GM23338 (cell line): Measurements from ENCODE around the gene CNTN1.

Experiments used
- EZH2 ChIP-seq: fragments of 200-600 bp; sonication (generic); IDR thresholded peaks from one replicate; pipeline ENCODE4 v1.8.0; 2017; ENCODE audit warnings: antibody characterized with exemption, mild to moderate bottlenecking, low read depth; ENCODE audit not compliant: unreplicated experiment
- JUNB ChIP-seq: IDR thresholded peaks from one replicate; pipeline ENCODE4 v1.6.1; 2016; ENCODE audit warnings: antibody characterized with exemption; ENCODE audit not compliant: unreplicated experiment
- NANOG ChIP-seq: IDR thresholded peaks from 2 replicates; pipeline ENCODE4 v1.6.1; 2016; ENCODE audit warnings: antibody characterized with exemption, borderline replicate concordance
- POLR2AphosphoS5 ChIP-seq: IDR thresholded peaks from 2 replicates; pipeline ENCODE4 v1.6.1; 2016; ENCODE audit warnings: antibody characterized with exemption, low read depth
- TF ChIP-seq, protein P1 (sequence below), 2 experiments: fragments of 200-600 bp in 1 of 2; sonication (generic) in 1 of 2; conservative IDR thresholded peaks; 2 replicates each; pipeline versions ENCODE4 v1.5.1 to v1.6.1; 2016 to 2017; ENCODE audit warnings: antibody characterized with exemption in 2 of 2, low read depth in 2 of 2, mild to moderate bottlenecking in 2 of 2, moderate library complexity in 1 of 2
- TF ChIP-seq, protein P2 (sequence below): IDR thresholded peaks from 2 replicates; pipeline ENCODE4 v1.6.1; 2016; ENCODE audit warnings: antibody characterized with exemption

DNA sequence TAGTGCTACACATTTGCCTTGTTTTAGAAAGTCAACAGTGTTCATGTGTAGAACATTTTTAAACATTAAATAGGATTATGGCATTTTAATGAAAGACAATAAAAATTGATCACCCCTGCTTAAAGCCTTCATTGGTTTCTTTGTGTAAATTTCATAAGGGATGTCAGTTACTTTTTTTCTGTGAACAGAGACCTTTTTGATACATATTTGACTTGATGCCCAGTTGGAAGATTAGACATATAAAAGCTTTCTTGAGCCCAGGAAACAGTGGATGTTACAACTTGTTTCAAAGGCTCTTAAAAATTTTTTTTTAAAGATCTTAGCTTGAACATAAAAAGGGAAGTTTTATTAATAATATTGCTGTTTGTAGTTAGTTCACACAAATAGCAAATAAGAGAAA, 327.2 kb downstream of the CNTN1 start:
- TF ChIP-seq, protein P1, sequence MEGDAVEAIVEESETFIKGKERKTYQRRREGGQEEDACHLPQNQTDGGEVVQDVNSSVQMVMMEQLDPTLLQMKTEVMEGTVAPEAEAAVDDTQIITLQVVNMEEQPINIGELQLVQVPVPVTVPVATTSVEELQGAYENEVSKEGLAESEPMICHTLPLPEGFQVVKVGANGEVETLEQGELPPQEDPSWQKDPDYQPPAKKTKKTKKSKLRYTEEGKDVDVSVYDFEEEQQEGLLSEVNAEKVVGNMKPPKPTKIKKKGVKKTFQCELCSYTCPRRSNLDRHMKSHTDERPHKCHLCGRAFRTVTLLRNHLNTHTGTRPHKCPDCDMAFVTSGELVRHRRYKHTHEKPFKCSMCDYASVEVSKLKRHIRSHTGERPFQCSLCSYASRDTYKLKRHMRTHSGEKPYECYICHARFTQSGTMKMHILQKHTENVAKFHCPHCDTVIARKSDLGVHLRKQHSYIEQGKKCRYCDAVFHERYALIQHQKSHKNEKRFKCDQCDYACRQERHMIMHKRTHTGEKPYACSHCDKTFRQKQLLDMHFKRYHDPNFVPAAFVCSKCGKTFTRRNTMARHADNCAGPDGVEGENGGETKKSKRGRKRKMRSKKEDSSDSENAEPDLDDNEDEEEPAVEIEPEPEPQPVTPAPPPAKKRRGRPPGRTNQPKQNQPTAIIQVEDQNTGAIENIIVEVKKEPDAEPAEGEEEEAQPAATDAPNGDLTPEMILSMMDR (conservative IDR thresholded peaks at IDR 0.05; ENCODE audit: low read depth in 2 of 2), result no peak
- no peak for TF ChIP-seq EZH2
- TF ChIP-seq, protein P2, sequence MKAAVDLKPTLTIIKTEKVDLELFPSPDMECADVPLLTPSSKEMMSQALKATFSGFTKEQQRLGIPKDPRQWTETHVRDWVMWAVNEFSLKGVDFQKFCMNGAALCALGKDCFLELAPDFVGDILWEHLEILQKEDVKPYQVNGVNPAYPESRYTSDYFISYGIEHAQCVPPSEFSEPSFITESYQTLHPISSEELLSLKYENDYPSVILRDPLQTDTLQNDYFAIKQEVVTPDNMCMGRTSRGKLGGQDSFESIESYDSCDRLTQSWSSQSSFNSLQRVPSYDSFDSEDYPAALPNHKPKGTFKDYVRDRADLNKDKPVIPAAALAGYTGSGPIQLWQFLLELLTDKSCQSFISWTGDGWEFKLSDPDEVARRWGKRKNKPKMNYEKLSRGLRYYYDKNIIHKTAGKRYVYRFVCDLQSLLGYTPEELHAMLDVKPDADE, result no peak
- no peak for TF ChIP-seq JUNB
- no peak for TF ChIP-seq NANOG
- no peak for TF ChIP-seq POLR2AphosphoS5
